Cardiac muscle cell (in vitro differentiated cells and primary cell): Measurements from ENCODE around the gene C2orf80. TPM values are rescaled to one million over a fixed set of nuclear protein-coding genes. Genes with fewer than 3 reads are reported as not detected.

Source experiments
- DNase-seq, 2 donors: peaks; one replicate each; pipeline versions ENCODE4 v3.0.0 to v3.0.0-alpha.2; 2010 to 2017; ENCODE audit warnings: low read depth in 1 of 2, low spot score in 1 of 2
- H3K27ac ChIP-seq: fragments of 200-600 bp; sonication (generic); 2 replicates; pipeline ENCODE4 v1.5.1; 2016
- H3K27me3 ChIP-seq: fragments of 200-600 bp; sonication (generic); 2 replicates; pipeline ENCODE4 v1.6.0; 2016; ENCODE audit warnings: control low read depth
- H3K36me3 ChIP-seq: fragments of 200-600 bp; sonication (generic); 2 replicates; pipeline ENCODE4 v1.5.1; 2016; ENCODE audit warnings: control low read depth
- H3K4me1 ChIP-seq: fragments of 200-600 bp; sonication (generic); 2 replicates; pipeline ENCODE4 v1.8.1; 2017; ENCODE audit warnings: low read depth, mild to moderate bottlenecking, mixed run types
- H3K4me3 ChIP-seq: fragments of 200-600 bp; sonication (generic); 2 replicates; pipeline ENCODE4 v1.5.1; 2016; ENCODE audit warnings: mild to moderate bottlenecking
- H3K9me3 ChIP-seq: fragments of 200-600 bp; sonication (generic); 2 replicates; pipeline ENCODE4 v1.5.1; 2017; ENCODE audit warnings: low read depth, mild to moderate bottlenecking, control low read depth
- CTCF ChIP-seq: IDR thresholded peaks from 2 replicates; pipeline ENCODE4 v1.5.1; 2012; ENCODE audit warnings: low read depth, mild to moderate bottlenecking, low read length
- polyA plus RNA-seq: library from polyadenylated mRNA; unstranded; fragments of >200 nt; fragmentation: Nextera tagmentation; extraction: Ambion mirVana; gene quantifications from 2 replicates; pipeline ENCODE4 v1.2.1, GENCODE V29; 2016
- total RNA-seq: library from RNA; depleted of rRNA; stranded (reverse); fragments of >200 nt; gene quantifications from 2 replicates; pipeline ENCODE4 v1.2.3, GENCODE V29; 2016

Gene C2orf80
- total and polyA plus RNA-seq, 2 experiments from 2014 or later: not detected

GRCh38 chr2:208163489-208163888 lies 26.3 kb downstream of the C2orf80 start, which contains the start of gene CRYGA:
CRYGA (minus strand) TSS chr2:208163589; CDS start chr2:208163556, 33 bp downstream.
- Histone ChIP-seq H3K27ac (no peak within 1 kb of the TSS), H3K36me3 (no peaks in the 10 kb centered on the region), H3K4me1 (no peaks in the 10 kb centered on the region), H3K9me3 (no peaks in the 10 kb centered on the region), H3K4me3 (no peak within 1 kb of the TSS), H3K27me3 (no peaks in the 10 kb centered on the region)
- no peak for TF ChIP-seq CTCF
- DNase-seq: no peak

DNA sequence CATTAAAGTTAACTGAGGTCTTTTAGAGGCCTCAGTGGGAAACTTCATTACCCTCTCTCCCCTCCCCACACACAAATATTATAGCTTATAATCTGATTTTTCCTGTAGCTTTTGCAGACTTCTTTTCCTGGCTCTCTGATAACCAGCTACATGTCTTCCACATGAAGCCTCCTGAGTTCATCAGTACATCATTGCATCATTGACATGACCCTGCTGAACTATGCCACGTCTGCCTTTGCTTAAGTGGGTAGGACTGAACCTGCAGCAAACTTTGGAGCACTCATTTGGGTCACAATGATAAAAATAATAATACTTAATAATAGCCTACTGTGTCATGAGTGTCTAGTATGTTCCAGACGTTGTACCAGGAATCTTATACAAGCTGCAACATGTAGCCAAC lies 33.4 kb downstream of the C2orf80 start:
- no peaks in the 10 kb centered on the region for H3K36me3 ChIP-seq
- DNase-seq: no peak
- no peak for TF ChIP-seq CTCF
- H3K9me3 ChIP-seq: no peaks in the 10 kb centered on the region
- H3K4me3 ChIP-seq: no peak overlapping the region
- no peaks in the 10 kb centered on the region for H3K27me3 ChIP-seq
- no peaks in the 10 kb centered on the region for H3K4me1 ChIP-seq
- H3K27ac ChIP-seq: no peak overlapping the region

DNA sequence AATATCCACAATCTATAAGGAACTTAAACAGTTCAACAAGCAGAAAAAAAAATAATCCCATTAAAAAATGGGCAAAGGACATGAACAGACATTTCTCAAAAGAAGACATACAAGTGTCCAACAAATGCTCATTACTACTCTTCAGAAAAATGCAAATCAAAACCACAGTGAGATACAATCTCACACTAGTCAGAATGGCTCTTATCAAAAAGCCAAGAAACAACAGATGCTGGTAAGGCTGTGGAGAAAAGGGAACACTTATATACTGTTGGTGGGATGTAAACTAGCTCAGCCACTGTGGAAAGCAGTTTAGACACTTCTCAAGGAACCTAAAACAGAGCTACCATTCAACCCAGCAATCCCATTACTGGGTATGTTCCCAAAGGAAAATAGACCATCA lies 36.7 kb downstream of the C2orf80 start:
- H3K4me3 ChIP-seq: no peak overlapping the region
- H3K27ac ChIP-seq: no peak overlapping the region
- no peaks in the 10 kb centered on the region for H3K27me3 ChIP-seq
- DNase-seq: no peak
- no peaks in the 10 kb centered on the region for H3K36me3 ChIP-seq
- no peaks in the 10 kb centered on the region for H3K9me3 ChIP-seq
- H3K4me1 ChIP-seq: no peaks in the 10 kb centered on the region
- TF ChIP-seq CTCF: no peak

GRCh38 chr2:208150956-208151355 lies 38.9 kb downstream of the C2orf80 start:
- Histone ChIP-seq H3K27me3 (no peaks in the 10 kb centered on the region), H3K9me3 (no peaks in the 10 kb centered on the region), H3K27ac (no peak overlapping the region), H3K4me3 (no peak overlapping the region), H3K36me3 (no peaks in the 10 kb centered on the region), H3K4me1 (no peaks in the 10 kb centered on the region)
- no peak for TF ChIP-seq CTCF
- no peak for DNase-seq

DNA sequence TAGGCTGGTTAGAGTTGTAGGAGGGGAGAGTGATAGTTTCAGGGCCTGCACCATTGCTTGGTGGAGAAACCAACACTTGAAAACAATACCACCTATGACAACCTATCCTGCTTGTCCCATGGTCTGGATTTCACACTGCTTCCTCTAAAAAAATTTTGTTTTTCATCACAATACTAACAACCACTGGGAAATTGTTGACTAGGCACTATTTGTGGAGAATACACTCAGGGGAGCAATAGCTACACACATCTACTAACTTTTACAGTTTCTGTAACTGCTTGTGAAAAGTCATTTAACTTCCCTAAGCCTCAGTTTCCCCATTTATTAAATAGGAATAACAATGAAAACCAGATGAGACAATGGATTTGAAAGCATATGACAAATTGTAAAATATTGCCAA lies 39.7 kb downstream of the C2orf80 start:
- no peaks in the 10 kb centered on the region for H3K36me3 ChIP-seq
- H3K27ac ChIP-seq: no peak overlapping the region
- H3K4me3 ChIP-seq: no peak overlapping the region
- no peak for DNase-seq
- no peaks in the 10 kb centered on the region for H3K9me3 ChIP-seq
- no peaks in the 10 kb centered on the region for H3K4me1 ChIP-seq
- TF ChIP-seq CTCF: no peak
- H3K27me3 ChIP-seq: no peaks in the 10 kb centered on the region

GRCh38 chr2:208148803-208149202 lies 41.0 kb downstream of the C2orf80 start:
- Histone ChIP-seq H3K4me1 (no peaks in the 10 kb centered on the region), H3K4me3 (no peak overlapping the region)

More at GRCh38 chr2:208148803-208149202, 41.0 kb downstream of the C2orf80 start:
- no peak overlapping the region for H3K27ac ChIP-seq
- no peaks in the 10 kb centered on the region for H3K36me3 ChIP-seq
- peak; percentile 8 for TF ChIP-seq CTCF
- H3K9me3 ChIP-seq: no peaks in the 10 kb centered on the region
- H3K27me3 ChIP-seq: no peaks in the 10 kb centered on the region
- no peak for DNase-seq
